ENCODE results near the gene OR1M1.
A peak's percentile ranks its signal among the peaks of the same experiment; 100 is the strongest.

The OR1M1 gene

GRCh38 chr19:9116547-9116946 lies 29.7 kb downstream of the OR1M1 start:
- H3K4me3 ChIP-seq = no peak overlapping the region
- no peak for DNase-seq (ENCODE audit: low spot score in 2 of 2)
- no peaks in the 10 kb centered on the region for H3K9me3 ChIP-seq
- H3K27me3 ChIP-seq (ENCODE audit: low read depth) = no peaks in the 10 kb centered on the region
- H3K36me3 ChIP-seq (replicated peaks) = no peaks in the 10 kb centered on the region
- in situ Hi-C loops (cut with MboI; ENCODE audit: low sequenced_read_pairs) = no loop called here
- H3K4me1 ChIP-seq = no peaks in the 10 kb centered on the region

DNA sequence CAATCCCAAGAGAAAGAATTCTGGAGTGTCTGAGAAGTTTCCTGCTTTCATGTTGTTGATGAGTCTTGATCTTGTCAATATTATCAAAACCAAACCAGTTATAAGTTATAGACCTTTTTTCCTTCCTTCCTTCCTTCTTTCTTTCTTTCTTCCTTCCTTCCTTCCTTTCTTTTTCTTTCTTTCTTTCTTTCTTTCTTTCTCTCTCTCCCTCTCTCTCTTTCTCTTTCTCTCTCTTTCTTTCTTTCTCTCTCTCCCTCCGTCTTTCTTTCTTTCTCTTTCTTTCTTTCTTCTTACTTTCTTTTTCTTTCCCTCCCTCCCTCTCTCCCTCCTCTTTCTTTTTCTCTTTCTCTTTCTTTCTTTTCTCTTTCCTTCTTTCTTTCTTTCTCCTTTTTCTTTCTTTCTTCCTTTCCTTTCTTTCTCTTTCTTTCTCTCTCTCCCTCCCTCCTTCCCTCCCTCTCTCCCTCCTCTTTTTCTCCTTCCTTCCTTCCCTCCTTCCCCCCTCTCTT lies 40.1 kb downstream of the OR1M1 start, which contains the start of gene OR7G3:
Gene OR7G3, minus strand, starts transcription at position 51 of the 506 bp plus-strand sequence. Its CDS starts 0 bp downstream, at position 51.
- H3K9me3 ChIP-seq = no peaks in the 10 kb centered on the region
- in situ Hi-C loops (cut with MboI; ENCODE audit: low sequenced_read_pairs) = no loop called here
- no peak for DNase-seq (ENCODE audit: low spot score in 2 of 2)

GRCh38 chr19:9128171-9128570 lies 41.3 kb downstream of the OR1M1 start:
- H3K4me1 ChIP-seq = no peaks in the 10 kb centered on the region
- in situ Hi-C loops (cut with MboI; ENCODE audit: low sequenced_read_pairs) = no loop called here
- H3K27me3 ChIP-seq (ENCODE audit: low read depth) = no peaks in the 10 kb centered on the region
- no peak overlapping the region for H3K4me3 ChIP-seq
- no peaks in the 10 kb centered on the region for H3K9me3 ChIP-seq
- no peak for DNase-seq (ENCODE audit: low spot score in 2 of 2)
- H3K36me3 ChIP-seq (replicated peaks) = no peaks in the 10 kb centered on the region

More for the DNA sequence above, 40.1 kb downstream of the OR1M1 start, which contains the start of gene OR7G3:
- Histone ChIP-seq H3K4me3 (no peak within 1 kb of the TSS), H3K36me3 (replicated peaks) (no peaks in the 10 kb centered on the region), H3K4me1 (no peaks in the 10 kb centered on the region), H3K27me3 (ENCODE audit: low read depth) (no peaks in the 10 kb centered on the region)

GRCh38 chr19:9130965-9131364 lies 44.1 kb downstream of the OR1M1 start:
- Histone ChIP-seq H3K4me3 (no peak overlapping the region), H3K27me3 (ENCODE audit: low read depth) (no peaks in the 10 kb centered on the region), H3K4me1 (no peaks in the 10 kb centered on the region), H3K9me3 (no peaks in the 10 kb centered on the region), H3K36me3 (replicated peaks) (no peaks in the 10 kb centered on the region)
- in situ Hi-C loops (cut with MboI; ENCODE audit: low sequenced_read_pairs) = no loop called here
- no peak for DNase-seq (ENCODE audit: low spot score in 2 of 2)

- Histone ChIP-seq H3K9me3 (no peaks in the 10 kb centered on the region), H3K4me1 (no peaks in the 10 kb centered on the region), H3K27me3 (ENCODE audit: low read depth) (no peaks in the 10 kb centered on the region), H3K36me3 (replicated peaks) (no peaks in the 10 kb centered on the region), H3K4me3 (no peak overlapping the region)
- in situ Hi-C loops (cut with MboI; ENCODE audit: low sequenced_read_pairs) = no loop called here
- no peak for DNase-seq (ENCODE audit: low spot score in 2 of 2)
Observed at GRCh38 chr19:9132422-9132821, 45.6 kb downstream of the OR1M1 start.

- peak overlapping the region; percentile 95 for H3K4me3 ChIP-seq
- H3K27me3 ChIP-seq (ENCODE audit: low read depth) = no peaks in the 10 kb centered on the region
- H3K36me3 ChIP-seq (replicated peaks) = peaks cover 7% of the 10 kb centered on the region
- in situ Hi-C loops (cut with MboI; ENCODE audit: low sequenced_read_pairs) = no loop called here
- peaks cover 7% of the 10 kb centered on the region for H3K9me3 ChIP-seq
- H3K4me1 ChIP-seq = peaks cover 7% of the 10 kb centered on the region
- DNase-seq (ENCODE audit: low spot score in 2 of 2) = no peak
Observed at GRCh38 chr19:9139609-9140158, 52.8 kb downstream of the OR1M1 start.

- in situ Hi-C loops (cut with MboI; ENCODE audit: low sequenced_read_pairs) = no loop called here
- peaks cover 7% of the 10 kb centered on the region for H3K4me1 ChIP-seq
- H3K9me3 ChIP-seq = peaks cover 12% of the 10 kb centered on the region
- DNase-seq (ENCODE audit: low spot score in 2 of 2) = peak; percentile 83 to 93
- H3K4me3 ChIP-seq = peak within 1 kb of the TSS; percentile 95
- no peaks in the 10 kb centered on the region for H3K27me3 ChIP-seq (ENCODE audit: low read depth)
- H3K36me3 ChIP-seq (replicated peaks) = peaks cover 10% of the 10 kb centered on the region
Observed at GRCh38 chr19:9140159-9140874, 53.5 kb downstream of the OR1M1 start, which contains the start of gene ZNF317. TSS of gene ZNF317 (plus strand) at chr19:9140397. CDS start at chr19:9156017, 15,620 bp downstream.

GRCh38 chr19:9144920-9145319 lies 58.1 kb downstream of the OR1M1 start:
- peaks cover 14% of the 10 kb centered on the region for H3K36me3 ChIP-seq (replicated peaks)
- DNase-seq (ENCODE audit: low spot score in 2 of 2) = no peak
- in situ Hi-C loops (cut with MboI; ENCODE audit: low sequenced_read_pairs) = no loop called here
- H3K4me1 ChIP-seq = peaks cover 3% of the 10 kb centered on the region
- H3K4me3 ChIP-seq = no peak overlapping the region
- peaks cover 26% of the 10 kb centered on the region for H3K9me3 ChIP-seq
- no peaks in the 10 kb centered on the region for H3K27me3 ChIP-seq (ENCODE audit: low read depth)

All from HAP-1 (cell line).